ENCODE data around the gene PCNX2. TPM values are rescaled to one million over a fixed set of nuclear protein-coding genes. Genes with fewer than 3 reads are reported as not detected.

PCNX2 gene
- total and polyA plus RNA-seq, 2 experiments from 2014 or later, result 3.9 to 11.0 TPM

DNA sequence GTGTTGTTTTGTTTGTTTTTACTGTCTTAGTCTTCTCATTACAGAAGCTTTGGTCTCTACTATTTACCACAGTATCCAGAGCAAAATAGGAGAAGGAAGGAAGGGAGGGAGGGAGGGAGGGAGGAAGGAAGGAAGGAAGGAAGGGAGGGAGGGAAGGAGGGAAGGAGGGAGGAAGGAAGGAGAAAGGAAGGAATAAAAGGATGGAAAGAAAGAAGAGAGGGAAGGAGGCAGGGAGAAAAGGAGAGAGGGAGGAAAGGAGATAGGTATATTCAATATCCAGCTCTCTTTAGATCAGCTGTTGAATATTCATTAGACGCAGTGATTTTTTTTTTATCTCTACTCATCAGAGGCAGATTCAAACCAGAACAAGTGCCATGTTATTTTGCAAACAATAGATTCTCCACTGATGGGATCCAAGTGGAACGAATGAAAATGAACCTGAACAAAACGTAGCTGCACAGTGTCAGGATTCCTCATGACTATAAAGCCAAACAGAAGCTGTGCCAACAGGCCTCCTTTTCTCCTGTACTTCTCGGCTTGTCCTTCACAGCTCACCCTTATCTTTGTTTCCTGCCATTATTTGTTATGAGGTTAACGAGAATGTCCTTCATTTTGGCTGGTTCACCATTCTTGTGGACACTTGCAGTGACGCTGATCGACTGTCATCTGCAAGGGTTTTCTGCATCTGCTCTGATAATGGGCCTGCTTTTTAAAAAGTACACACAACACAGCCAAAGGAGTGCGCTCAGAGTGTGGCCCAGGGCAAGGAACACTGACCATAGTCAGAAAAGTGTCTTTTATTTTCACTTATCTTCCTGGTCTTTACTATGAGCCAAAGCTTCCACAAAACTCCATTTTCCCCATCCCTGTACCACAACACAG, 352.9 kb downstream of the PCNX2 start:
- H3K27me3 ChIP-seq, result no peaks in the 10 kb centered on the region
- TF ChIP-seq, protein P1, sequence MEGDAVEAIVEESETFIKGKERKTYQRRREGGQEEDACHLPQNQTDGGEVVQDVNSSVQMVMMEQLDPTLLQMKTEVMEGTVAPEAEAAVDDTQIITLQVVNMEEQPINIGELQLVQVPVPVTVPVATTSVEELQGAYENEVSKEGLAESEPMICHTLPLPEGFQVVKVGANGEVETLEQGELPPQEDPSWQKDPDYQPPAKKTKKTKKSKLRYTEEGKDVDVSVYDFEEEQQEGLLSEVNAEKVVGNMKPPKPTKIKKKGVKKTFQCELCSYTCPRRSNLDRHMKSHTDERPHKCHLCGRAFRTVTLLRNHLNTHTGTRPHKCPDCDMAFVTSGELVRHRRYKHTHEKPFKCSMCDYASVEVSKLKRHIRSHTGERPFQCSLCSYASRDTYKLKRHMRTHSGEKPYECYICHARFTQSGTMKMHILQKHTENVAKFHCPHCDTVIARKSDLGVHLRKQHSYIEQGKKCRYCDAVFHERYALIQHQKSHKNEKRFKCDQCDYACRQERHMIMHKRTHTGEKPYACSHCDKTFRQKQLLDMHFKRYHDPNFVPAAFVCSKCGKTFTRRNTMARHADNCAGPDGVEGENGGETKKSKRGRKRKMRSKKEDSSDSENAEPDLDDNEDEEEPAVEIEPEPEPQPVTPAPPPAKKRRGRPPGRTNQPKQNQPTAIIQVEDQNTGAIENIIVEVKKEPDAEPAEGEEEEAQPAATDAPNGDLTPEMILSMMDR (IDR thresholded peaks at IDR 0.05; ENCODE audit: poor library complexity), result no peak
- no peak for TF ChIP-seq EZH2phosphoT487 (IDR thresholded peaks at IDR 0.05; ENCODE audit: low read depth, severe bottlenecking, unreplicated experiment)
- no peak for TF ChIP-seq EZH2 (IDR thresholded peaks at IDR 0.05; ENCODE audit: borderline replicate concordance)
- no peak overlapping the region for H3K4me2 ChIP-seq
- H3K27ac ChIP-seq, result no peak overlapping the region
- H4K20me1 ChIP-seq (ENCODE audit: insufficient read depth, poor library complexity, severe bottlenecking), result no peaks in the 10 kb centered on the region
- H3K36me3 ChIP-seq (replicated peaks; ENCODE audit: insufficient read depth, low read depth), result no peaks in the 10 kb centered on the region
- no peaks in the 10 kb centered on the region for H3K79me2 ChIP-seq
- H3K4me1 ChIP-seq (ENCODE audit: insufficient read depth), result no peaks in the 10 kb centered on the region
- H3K4me3 ChIP-seq, result no peak overlapping the region
- WGBS (ENCODE audit: low lambda C conversion rate, missing lambda C conversion rate), result 54% methylated on average over 8 of the region's 8 CpGs
- H3K9me2 ChIP-seq (replicated peaks; ENCODE audit: insufficient read depth), result no peaks in the 10 kb centered on the region
- H2AFZ ChIP-seq, result no peak overlapping the region
- no peaks in the 10 kb centered on the region for H3K9me3 ChIP-seq (ENCODE audit: low read depth)
- DNase-seq (ENCODE audit: low spot score), result no peak

DNA sequence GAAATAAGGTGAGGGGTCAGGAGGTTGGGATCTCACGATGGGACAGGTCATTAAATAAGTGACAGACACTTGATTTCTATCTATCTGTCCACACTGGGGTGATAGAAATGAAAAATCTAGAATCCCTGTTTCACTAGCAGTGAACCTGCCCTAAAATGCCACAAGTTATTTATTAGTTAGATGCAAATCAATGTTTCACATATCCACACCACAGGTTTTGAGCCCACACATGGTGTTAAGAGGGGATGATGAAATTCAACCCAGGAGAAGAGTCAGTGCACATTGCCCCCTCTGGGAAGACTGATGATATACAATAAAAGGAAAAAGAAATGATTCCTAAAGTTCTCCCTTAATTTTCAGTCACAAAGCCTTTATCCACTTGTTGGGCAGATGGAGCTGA, 355.3 kb downstream of the PCNX2 start:
- no peak overlapping the region for H3K4me2 ChIP-seq
- H3K4me1 ChIP-seq (ENCODE audit: insufficient read depth), result no peaks in the 10 kb centered on the region
- H3K79me2 ChIP-seq, result no peaks in the 10 kb centered on the region
- H3K9me3 ChIP-seq (ENCODE audit: low read depth), result no peaks in the 10 kb centered on the region
- TF ChIP-seq EZH2 (IDR thresholded peaks at IDR 0.05; ENCODE audit: borderline replicate concordance) (no peak), EZH2phosphoT487 (IDR thresholded peaks at IDR 0.05; ENCODE audit: low read depth, severe bottlenecking, unreplicated experiment) (no peak)
- TF ChIP-seq, protein P1 (IDR thresholded peaks at IDR 0.05; ENCODE audit: poor library complexity), result no peak
- H3K27me3 ChIP-seq, result no peaks in the 10 kb centered on the region
- no peaks in the 10 kb centered on the region for H3K36me3 ChIP-seq (replicated peaks; ENCODE audit: insufficient read depth, low read depth)
- WGBS (ENCODE audit: low lambda C conversion rate, missing lambda C conversion rate), result 48% methylated on average over 1 of the region's 1 CpG
- H2AFZ ChIP-seq, result no peak overlapping the region
- no peaks in the 10 kb centered on the region for H3K9me2 ChIP-seq (replicated peaks; ENCODE audit: insufficient read depth)
- H3K27ac ChIP-seq, result no peak overlapping the region
- no peaks in the 10 kb centered on the region for H4K20me1 ChIP-seq (ENCODE audit: insufficient read depth, poor library complexity, severe bottlenecking)
- no peak overlapping the region for H3K4me3 ChIP-seq
- DNase-seq (ENCODE audit: low spot score), result no peak

DNA sequence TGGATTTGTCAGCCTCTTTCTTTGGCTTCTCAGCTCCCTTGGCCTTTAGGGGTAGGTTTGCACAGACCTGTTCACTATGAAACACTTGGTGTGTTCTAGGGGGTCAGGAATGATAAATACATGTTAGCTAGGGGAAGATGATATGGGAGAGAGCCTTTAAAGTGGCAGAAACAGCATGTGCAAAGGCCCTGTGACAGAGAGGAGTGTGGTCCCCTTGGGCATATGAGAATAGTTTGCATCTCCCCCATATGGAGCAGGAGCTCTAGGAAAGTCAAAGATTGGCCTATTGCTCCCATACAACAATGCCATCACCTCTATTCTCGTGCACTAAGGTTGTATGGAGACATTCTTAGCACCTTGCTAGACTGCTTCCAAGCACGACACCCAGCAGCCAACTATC, 355.8 kb downstream of the PCNX2 start:
- TF ChIP-seq EZH2 (IDR thresholded peaks at IDR 0.05; ENCODE audit: borderline replicate concordance) (no peak), EZH2phosphoT487 (IDR thresholded peaks at IDR 0.05; ENCODE audit: low read depth, severe bottlenecking, unreplicated experiment) (no peak)
- TF ChIP-seq, protein P1 (IDR thresholded peaks at IDR 0.05; ENCODE audit: poor library complexity), result no peak
- Histone ChIP-seq H3K36me3 (replicated peaks; ENCODE audit: insufficient read depth, low read depth) (no peaks in the 10 kb centered on the region), H2AFZ (no peak overlapping the region), H3K9me2 (replicated peaks; ENCODE audit: insufficient read depth) (no peaks in the 10 kb centered on the region), H3K27me3 (no peaks in the 10 kb centered on the region), H3K4me3 (no peak overlapping the region), H3K4me1 (ENCODE audit: insufficient read depth) (no peaks in the 10 kb centered on the region), H3K4me2 (no peak overlapping the region), H4K20me1 (ENCODE audit: insufficient read depth, poor library complexity, severe bottlenecking) (no peaks in the 10 kb centered on the region), H3K79me2 (no peaks in the 10 kb centered on the region), H3K27ac (no peak overlapping the region), H3K9me3 (ENCODE audit: low read depth) (no peaks in the 10 kb centered on the region)
- no peak for DNase-seq (ENCODE audit: low spot score)
- WGBS (ENCODE audit: low lambda C conversion rate, missing lambda C conversion rate), result 85% methylated on average over 2 of the region's 2 CpGs

Data from hepatocyte (in vitro differentiated cells).